ENCODE measurements around the gene OR2J3.

GRCh38 chr6:29137724-29138123, 29.9 kb downstream of the OR2J3 start:
- no peak for TF ChIP-seq CTCF (IDR thresholded peaks at IDR 0.05; ENCODE audit: control extremely low read depth in 1 of 3, insufficient read depth in 1 of 3, low read depth in 1 of 3, low read length in 3 of 3)
- no peak for TF ChIP-seq POLR2A (IDR thresholded peaks at IDR 0.05; ENCODE audit: control extremely low read depth in 1 of 2, low read depth in 2 of 2, low read length in 2 of 2)
- no peak for TF ChIP-seq EP300 (IDR thresholded peaks at IDR 0.05; ENCODE audit: borderline replicate concordance in 1 of 2, low read depth in 2 of 2, low read length in 2 of 2)
- no peak for TF ChIP-seq TCF12 (IDR thresholded peaks at IDR 0.05; ENCODE audit: low read depth, low read length)
- TF ChIP-seq RXRA (IDR thresholded peaks at IDR 0.05; ENCODE audit: insufficient read depth, low read depth, low read length): no peak
- TF ChIP-seq BCL11A (IDR thresholded peaks at IDR 0.05; ENCODE audit: low read depth in 2 of 2, low read length in 2 of 2): no peak
- TF ChIP-seq USF2 (IDR thresholded peaks at IDR 0.05; ENCODE audit: low read length): no peak
- no peak for TF ChIP-seq SP2 (IDR thresholded peaks at IDR 0.05; ENCODE audit: low read length)
- no peak for TF ChIP-seq TEAD4 (IDR thresholded peaks at IDR 0.05; ENCODE audit: low read depth, low read length)
